ENCODE data around the gene CASP14.
"Not testable (repeated sequence)": the region's sequence is repeated elsewhere in the genome, so short reads cannot be mapped to it uniquely, and the experiment has no call there.

DNA sequence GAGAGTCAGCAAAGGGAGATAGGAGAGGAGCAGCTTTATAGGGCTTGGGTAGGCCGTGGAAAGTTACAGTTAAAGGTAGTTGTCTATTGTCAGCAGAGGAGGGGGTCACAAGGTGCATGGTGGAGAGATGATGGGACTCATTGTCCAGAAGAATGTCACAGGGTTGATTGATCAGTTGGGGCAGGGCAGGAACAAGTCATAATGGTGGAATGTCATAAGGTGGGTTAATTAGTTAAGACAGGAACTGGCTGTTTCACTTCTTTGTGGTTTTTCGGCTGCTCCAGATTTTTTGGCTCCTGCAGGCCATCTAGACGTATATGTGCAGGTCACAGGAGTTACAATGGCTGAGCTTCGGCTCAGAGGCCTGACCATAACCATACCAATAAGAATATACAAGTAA is 21.1 kb downstream of the CASP14 start:
- not testable (repeated sequence) for TF ChIP-seq POLR2AphosphoS5 (IDR thresholded peaks at IDR 0.05)
- TF ChIP-seq, protein P1, sequence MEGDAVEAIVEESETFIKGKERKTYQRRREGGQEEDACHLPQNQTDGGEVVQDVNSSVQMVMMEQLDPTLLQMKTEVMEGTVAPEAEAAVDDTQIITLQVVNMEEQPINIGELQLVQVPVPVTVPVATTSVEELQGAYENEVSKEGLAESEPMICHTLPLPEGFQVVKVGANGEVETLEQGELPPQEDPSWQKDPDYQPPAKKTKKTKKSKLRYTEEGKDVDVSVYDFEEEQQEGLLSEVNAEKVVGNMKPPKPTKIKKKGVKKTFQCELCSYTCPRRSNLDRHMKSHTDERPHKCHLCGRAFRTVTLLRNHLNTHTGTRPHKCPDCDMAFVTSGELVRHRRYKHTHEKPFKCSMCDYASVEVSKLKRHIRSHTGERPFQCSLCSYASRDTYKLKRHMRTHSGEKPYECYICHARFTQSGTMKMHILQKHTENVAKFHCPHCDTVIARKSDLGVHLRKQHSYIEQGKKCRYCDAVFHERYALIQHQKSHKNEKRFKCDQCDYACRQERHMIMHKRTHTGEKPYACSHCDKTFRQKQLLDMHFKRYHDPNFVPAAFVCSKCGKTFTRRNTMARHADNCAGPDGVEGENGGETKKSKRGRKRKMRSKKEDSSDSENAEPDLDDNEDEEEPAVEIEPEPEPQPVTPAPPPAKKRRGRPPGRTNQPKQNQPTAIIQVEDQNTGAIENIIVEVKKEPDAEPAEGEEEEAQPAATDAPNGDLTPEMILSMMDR (IDR thresholded peaks at IDR 0.05): not testable (repeated sequence)

Measured in prostate gland (tissue), 2 donors.